Measurements from ENCODE around the gene IL20RA.
"Not testable (repeated sequence)": the region's sequence is repeated elsewhere in the genome, so short reads cannot be mapped to it uniquely, and the experiment has no call there.

IL20RA gene

DNA sequence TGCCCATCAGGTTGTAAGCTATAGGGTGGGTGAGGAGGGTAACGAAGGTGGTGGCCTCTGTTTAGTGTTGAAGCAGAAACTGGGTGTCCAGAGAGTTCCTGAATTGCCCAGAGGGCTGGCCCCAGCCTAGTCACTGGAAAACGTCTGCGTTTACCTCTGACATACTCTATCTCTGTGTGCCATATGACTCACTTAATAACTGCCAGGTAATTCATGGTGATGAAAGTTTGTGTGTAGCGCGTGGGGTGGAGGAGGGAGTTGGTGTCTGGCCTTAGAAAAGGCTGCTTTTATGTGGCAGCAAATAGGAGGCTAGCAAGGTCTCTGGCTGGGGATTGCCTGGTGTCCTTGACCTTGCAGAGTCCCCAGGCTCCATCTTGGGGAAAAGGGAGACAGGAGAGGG, 75.3 kb downstream of the IL20RA start:
- DNase-seq = peak; percentile 57

DNA sequence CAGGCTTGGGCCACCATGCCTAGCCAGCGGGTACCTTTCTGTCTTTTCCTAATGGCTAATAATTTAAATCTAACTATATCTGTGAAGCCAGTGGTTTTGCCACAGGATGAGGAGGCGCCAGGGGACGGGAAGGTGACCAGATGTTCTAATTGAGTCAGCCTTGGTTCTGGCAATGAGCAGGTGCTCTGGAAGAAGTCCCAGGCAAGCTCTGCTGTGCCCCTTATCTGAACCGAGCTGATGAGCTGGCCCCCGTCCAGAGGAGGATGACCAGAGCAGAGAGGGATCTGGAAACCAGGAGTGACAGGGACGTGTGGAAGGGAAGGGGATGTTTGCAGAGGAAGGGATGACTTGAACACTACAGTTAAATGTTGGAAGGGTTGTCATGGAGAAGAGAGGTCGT, 75.9 kb downstream of the IL20RA start:
- no peak for DNase-seq

DNA sequence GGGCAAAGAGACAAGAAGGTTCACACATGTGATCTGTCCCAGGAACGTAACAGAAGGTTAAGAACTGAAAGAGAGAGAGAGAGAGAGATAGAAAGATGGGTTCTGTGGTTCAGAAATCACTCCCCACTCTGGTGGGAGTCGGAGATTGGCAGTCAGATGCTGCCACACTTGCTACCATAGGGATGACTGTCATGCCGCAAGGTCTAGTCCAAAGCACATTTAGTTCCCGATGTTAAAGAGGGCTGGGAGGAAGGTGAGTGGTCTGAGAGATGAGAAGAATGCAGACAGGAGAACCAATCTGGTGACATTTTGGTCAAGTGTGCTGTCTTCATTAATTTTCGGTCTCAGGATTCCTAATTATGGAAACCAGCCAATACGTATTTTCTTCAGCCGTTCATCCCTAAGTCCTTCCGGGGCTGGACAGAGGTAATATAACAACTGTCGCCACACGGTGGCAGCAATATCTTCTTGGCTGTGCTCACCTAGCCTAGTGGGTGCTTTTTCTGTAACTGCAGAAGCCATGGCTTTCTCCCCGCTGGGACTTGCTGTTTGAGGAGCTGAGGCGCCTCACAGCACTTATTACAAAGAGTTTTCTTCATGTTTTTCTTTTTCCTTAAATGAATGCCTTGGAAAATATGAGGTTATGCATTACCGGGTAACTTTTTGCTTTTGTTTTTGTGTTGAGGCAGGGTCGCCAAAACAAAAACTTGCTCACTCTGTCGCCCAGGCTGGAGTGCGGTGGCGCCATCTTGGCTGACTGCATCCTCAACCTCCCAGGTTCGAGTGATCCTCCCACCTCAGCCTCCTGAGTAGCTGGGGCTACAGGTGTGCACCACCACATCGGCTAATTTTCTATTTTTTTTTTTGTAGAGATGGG, 76.7 kb downstream of the IL20RA start:
- peak; percentile 90 for DNase-seq

DNA sequence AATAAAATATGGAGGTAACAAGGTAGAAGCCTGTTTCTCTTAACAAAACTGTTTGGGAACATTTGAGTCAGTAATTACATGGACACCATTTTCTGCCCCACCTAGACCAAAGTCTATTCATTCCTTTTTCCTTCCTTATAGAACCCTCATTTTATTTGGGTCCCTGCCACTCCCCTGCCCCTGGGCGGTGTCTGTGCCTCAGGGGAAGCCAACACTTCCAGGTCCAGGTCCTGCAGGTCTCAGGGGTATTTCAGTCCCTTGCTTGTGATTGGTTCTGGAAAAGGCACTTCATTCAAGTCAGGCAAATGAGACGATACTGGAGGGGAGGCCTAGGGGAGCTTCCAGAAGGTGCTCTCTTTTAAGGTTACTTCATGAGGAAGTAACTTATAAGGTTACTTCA, 80.4 kb downstream of the IL20RA start:
- DNase-seq = no peak

DNA sequence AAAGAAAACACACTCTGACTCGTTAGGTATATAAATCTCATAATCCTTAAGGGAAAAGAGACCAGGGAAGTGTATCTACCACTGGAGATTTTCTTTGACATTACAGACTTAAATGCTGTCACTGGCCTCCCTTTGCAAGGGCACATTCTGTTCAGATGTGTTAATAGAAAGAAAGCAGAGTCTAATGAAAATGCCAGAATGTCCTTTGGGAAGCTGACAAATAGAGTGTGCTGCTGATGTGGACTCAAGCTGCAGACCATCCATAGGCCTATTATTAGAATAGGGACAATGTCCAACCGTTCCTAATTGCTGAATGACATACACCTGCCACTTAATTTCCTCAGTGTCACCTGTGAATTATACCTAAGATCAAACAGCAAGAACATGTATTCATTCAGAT, 81.5 kb downstream of the IL20RA start:
- peak; percentile 82 for DNase-seq

DNA sequence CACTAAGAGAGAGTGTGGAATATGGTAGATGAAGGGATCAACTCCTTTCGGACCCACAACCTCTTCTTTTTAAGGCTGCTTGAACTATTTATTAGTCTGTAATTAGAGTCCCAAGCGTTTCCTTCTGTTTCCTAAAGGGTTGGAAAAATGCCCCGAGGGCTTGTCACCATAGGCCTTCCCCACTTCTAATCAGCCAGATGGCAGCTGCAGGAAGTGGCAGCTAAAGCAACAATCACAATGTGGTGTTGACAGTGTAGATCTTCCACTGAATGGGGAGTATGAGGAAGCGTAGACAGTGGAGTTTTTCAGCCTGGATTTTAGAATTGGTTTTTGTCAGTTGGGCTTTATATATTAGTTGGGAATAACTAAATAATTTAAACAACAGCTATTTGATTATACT, 82.1 kb downstream of the IL20RA start:
- peak; percentile 92 for DNase-seq

DNA sequence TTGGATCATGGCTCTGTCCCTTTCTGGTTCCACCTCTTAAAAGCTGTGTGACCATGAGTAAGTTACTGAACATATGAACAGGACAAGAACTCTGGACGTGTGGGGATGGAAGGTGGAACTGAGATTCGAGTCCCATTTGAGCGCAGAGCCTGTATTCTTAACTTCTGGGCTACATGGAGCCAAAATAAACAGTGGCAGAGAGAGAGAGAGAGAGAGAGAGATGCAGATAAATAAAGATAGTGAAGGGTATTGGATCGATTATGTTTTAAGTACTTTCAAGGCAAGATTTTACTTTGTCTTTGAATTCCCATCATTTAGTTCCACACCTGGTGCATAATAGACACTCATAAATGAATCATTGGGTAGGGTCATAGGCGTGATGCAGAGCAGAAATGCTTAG, 82.9 kb downstream of the IL20RA start:
- peak; percentile 67 for DNase-seq

DNA sequence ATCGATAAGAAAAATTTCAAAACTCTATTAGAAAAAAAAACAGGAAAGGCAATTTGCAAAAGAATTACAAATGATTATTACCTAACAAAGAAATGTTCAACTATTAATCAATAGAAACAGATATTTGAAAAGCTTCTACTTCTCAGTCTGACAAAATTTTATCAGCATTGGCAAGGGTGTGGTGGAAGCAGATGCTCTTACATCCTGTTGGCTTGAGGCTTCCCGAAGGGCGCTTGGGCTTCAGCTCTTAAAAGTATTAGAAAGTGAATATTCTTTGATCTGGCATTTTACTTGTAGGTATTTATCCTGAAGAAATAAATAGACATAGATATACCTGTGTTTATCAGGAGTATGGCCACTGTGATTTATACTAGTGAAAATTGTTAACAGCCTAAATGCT, 84.0 kb downstream of the IL20RA start:
- DNase-seq = peak; percentile 11

DNA sequence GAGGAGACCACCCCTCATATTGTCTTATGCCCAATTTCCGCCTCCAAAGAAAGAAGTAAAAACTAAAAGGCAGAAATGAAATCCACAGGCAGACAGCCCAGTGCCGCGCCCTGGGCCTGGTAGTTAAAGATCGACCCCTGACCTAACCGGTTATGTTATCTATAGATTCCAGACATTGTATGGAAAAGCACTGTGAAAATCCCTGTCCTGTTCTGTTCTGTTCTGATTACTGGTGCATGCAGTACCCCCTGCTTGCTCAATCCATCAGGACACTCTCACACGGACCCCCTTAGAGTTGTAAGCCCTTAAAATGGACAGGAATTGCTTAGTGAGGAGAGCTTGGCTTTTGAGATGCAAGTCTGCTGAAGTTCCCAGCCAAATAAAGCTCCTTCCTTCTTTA, 84.8 kb downstream of the IL20RA start:
- DNase-seq = not testable (repeated sequence)

DNA sequence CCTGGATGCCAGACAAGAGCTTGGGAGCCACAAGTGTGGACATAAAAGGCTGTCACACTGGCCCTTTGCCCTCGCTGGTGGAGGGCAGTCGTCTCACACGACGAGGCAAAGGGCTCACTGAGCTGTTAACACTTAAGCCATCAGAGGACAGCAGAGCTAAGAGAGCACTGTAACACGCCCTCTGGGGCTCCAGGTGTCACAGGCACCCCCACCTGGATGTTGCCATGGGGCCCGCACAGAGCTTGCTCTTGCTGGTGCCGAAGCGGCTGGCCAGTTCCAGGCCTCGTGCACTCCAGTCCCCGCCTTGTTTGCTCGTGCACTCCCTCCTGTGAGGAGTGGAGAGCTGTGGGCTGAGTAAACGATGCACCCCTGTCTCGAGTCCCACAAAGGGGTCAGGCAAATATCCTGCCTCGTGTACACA, 85.3 kb downstream of the IL20RA start:
- peak; percentile 61 for DNase-seq

DNA sequence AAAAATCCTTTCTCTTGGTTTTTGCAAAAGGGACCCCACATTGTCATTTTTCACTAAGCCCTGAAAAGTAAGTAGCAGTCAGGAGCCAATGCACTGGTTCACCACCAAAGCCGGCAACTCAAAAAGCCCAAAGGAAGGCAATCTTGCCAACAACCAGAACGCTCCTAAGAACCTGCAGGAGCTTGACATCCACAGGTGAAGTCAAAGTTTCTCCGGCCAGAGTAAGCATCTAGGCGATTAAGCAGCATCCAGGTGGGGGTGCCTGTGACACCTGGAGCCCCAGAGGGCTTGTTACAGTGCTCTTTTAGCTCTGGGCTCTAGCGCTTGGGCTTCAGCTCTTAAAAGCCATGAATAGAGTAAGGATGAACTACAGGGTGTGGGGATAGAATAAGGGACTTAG, 86.6 kb downstream of the IL20RA start:
- DNase-seq = no peak

DNA sequence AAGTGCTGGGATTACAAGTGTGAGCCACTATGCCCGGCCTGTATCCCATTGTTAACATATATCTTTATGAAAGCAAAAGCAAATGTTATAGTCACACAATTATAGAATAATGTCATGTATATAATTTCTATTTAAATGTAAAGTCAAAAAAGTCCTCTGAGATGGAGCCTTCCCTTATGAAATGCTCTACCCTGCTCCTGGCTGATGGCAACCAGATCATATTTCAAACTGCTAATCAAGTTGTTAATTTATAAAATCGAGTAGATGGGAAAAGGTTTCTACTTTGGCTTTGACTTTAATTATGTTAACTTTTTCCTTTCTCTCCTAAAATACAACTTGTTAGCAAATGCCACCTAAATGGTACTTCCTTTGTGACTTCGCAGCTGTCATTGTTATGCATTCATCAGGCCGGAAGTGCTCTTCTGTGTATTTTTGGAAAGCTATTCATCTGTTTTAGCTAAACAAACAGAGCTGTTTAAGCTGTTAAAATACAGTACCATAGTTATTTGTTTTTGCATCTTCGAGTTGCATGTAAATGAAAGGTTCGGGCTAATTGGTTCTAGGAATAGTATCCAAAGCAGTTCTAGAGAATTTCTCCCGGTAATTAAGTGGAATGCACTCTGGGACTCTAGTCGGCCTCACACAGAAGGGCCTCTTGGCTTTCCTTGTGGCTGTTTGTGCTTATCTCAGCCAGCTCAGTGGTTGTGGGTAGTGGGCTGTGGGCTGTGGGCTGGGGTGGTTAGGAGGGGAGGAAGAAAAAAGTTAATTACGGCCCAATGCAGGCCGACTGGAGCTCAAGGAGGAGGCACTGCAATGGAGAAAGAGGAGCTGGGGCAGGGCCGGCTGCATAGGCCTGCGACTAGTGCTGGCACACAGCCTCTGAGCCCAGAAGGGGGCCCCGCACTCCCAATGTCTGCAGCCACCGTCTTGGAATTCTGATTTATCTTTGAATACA, 87.9 kb downstream of the IL20RA start:
- peak; percentile 96 for DNase-seq

DNA sequence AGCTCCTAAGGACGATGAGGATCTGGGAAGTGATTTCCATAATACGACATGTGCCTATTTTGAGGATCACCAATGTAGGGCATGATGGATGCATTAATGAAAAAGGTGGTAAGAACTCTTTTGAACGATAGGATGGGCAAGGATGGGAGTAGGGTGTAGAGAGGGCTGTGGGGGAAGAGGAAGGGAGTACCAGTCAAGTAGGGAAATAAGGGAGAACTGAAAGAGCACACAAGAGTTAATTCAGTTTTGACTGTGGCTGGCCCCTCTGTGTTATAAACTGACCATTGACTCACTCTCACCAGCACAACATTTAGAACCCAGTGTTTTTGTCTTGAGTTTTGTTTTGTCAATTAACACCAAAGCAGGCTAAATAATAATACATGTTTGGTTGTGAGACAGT, 89.6 kb downstream of the IL20RA start:
- no peak for DNase-seq

DNA sequence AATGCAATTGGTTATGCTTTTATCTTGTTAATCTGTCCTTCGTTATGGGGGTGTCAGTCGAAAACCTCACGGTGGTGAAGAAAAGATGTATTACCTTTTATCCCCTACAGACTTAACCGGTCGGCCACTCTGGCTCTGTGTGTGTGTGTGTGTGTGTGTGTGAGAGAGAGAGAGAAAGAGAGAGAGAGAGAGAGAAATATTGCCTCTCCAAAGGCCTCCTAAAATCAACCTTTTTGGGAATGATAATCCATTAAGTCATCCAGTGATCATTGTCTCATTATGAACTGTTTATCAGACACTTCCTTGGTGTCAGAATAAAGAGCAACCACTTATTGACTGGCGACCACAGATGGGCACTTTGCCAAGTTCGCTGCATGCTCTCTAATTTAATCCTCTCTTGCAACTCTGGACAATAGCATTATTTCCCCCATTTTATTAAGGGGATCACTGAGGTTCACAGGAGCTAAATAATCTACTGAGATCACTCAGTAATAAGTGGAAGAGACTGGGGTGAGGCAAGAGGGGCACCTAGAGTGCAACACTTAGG, 92.0 kb downstream of the IL20RA start:
- DNase-seq = peak; percentile 95

DNA sequence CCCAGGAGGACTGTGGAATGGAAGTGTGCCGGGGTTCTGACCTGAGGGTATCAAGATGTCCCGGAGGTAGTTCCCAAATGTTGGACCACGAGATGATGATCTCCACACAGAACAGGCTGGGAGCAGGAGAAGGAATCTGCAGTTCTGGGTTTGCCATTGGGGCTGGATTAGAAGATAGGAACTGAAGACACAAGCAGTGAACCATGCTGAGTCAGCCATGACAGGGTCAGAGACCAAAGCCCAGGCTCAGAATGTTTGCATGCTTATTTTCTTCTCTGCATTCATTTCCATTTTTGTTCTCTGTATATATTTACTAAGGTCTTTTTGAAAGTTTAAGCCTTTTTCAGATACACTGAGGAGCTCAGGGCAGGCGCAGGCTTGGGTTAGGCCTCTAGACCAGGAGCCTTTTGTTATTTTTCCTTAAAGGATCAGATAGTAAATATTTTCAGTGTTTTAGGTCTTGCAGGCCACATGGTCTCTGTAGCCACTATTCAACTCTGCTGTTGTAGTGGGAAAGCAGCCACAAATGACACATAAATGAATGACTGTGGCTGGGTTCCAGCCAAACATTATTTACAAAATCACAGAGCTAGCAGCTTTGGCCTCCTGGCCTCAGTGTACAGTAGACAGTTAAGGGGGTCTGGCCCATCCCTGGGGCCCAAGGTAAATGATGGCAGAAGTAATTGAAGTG, 94.2 kb downstream of the IL20RA start:
- no peak for DNase-seq
